Measurements from ENCODE around the gene NRBP1.
A peak's percentile ranks its signal among the peaks of the same experiment; 100 is the strongest.
"Not testable (repeated sequence)": the region's sequence is repeated elsewhere in the genome, so short reads cannot be mapped to it uniquely, and the experiment has no call there.

Gene NRBP1

GRCh38 chr2:27421660-27422250 lies 6.7 kb upstream of the NRBP1 start:
- no peak for DNase-seq (ENCODE audit: low read depth, low spot score)

- DNase-seq (ENCODE audit: low read depth, low spot score) = no peak
Measured at GRCh38 chr2:27422958-27423357, 5.5 kb upstream of the NRBP1 start.

- not testable (repeated sequence) for DNase-seq (ENCODE audit: low read depth, low spot score)
Measured at GRCh38 chr2:27425039-27425438, 3.4 kb upstream of the NRBP1 start.

GRCh38 chr2:27427863-27428212 lies 593 bp upstream of the NRBP1 start:
- DNase-seq (ENCODE audit: low read depth, low spot score) = no peak

- no peak for DNase-seq (ENCODE audit: low read depth, low spot score)
Measured at GRCh38 chr2:27428978-27429541, 629 bp downstream of the NRBP1 start.

GRCh38 chr2:27431395-27431794 lies 3.0 kb downstream of the NRBP1 start:
- no peak for DNase-seq (ENCODE audit: low read depth, low spot score)

- DNase-seq (ENCODE audit: low read depth, low spot score) = no peak
Measured at GRCh38 chr2:27435628-27436027, 7.2 kb downstream of the NRBP1 start.

GRCh38 chr2:27441226-27441926 lies 12.9 kb downstream of the NRBP1 start:
- DNase-seq (ENCODE audit: low read depth, low spot score) = no peak

GRCh38 chr2:27441958-27442919 lies 13.8 kb downstream of the NRBP1 start, which contains the start of gene KRTCAP3:
TSS of gene KRTCAP3 (plus strand) at chr2:27442381. CDS start at chr2:27442413, 32 bp downstream.
- DNase-seq (ENCODE audit: low read depth, low spot score) = peak; percentile 23

GRCh38 chr2:27442920-27443282 lies 14.5 kb downstream of the NRBP1 start:
- DNase-seq (ENCODE audit: low read depth, low spot score) = no peak

- no peak for DNase-seq (ENCODE audit: low read depth, low spot score)
Measured at GRCh38 chr2:27445155-27445554, 16.7 kb downstream of the NRBP1 start.

- no peak for DNase-seq (ENCODE audit: low read depth, low spot score)
Measured at GRCh38 chr2:27445615-27446014, 17.2 kb downstream of the NRBP1 start.

- DNase-seq (ENCODE audit: low read depth, low spot score) = no peak
Measured at GRCh38 chr2:27446057-27446456, 17.6 kb downstream of the NRBP1 start.

GRCh38 chr2:27448381-27448780 lies 19.9 kb downstream of the NRBP1 start:
- DNase-seq (ENCODE audit: low read depth, low spot score) = no peak

- no peak for DNase-seq (ENCODE audit: low read depth, low spot score)
Measured at GRCh38 chr2:27451095-27451494, 22.7 kb downstream of the NRBP1 start.

GRCh38 chr2:27453968-27454367 lies 25.5 kb downstream of the NRBP1 start:
- DNase-seq (ENCODE audit: low read depth, low spot score) = no peak

- no peak for DNase-seq (ENCODE audit: low read depth, low spot score)
Measured at GRCh38 chr2:27461118-27461517, 32.7 kb downstream of the NRBP1 start.

- no peak for DNase-seq (ENCODE audit: low read depth, low spot score)
Measured at GRCh38 chr2:27464443-27464842, 36.0 kb downstream of the NRBP1 start.

- no peak for DNase-seq (ENCODE audit: low read depth, low spot score)
Measured at GRCh38 chr2:27471961-27472360, 43.5 kb downstream of the NRBP1 start.

GRCh38 chr2:27485496-27485895 lies 57.1 kb downstream of the NRBP1 start:
- DNase-seq (ENCODE audit: low read depth, low spot score) = no peak

- DNase-seq (ENCODE audit: low read depth, low spot score) = no peak
Measured at GRCh38 chr2:27489118-27489497, 60.7 kb downstream of the NRBP1 start.

All from iPS DF 19.7 (cell line).